Neural cell (in vitro differentiated cells): ENCODE data around the gene SLC6A18. TPM values are rescaled to one million over a fixed set of nuclear protein-coding genes. Genes with fewer than 3 reads are reported as not detected.

Source experiments
- H2AFZ ChIP-seq: fragments of 200-600, 300-800 bp; sonication (generic), shearing (Covaris generic); 2 replicates; pipeline ENCODE4 v1.6.0; 2014; ENCODE audit warnings: low read depth, mild to moderate bottlenecking, antibody characterized with exemption, low read length, moderate library complexity
- H3F3A ChIP-seq: fragments of 200-600 bp; shearing (Covaris generic); 2 replicates; pipeline ENCODE4 v1.6.1; 2016; ENCODE audit warnings: mild to moderate bottlenecking, moderate library complexity, mixed read lengths, antibody characterized with exemption, low read length; ENCODE audit not compliant: insufficient read depth, poor library complexity, severe bottlenecking
- H3K27ac ChIP-seq: fragments of 200-600, 300-800 bp; sonication (generic), shearing (Covaris generic); 2 replicates; pipeline ENCODE4 v1.5.1; 2014; ENCODE audit warnings: mild to moderate bottlenecking, low read length, moderate library complexity
- H3K27me3 ChIP-seq: fragments of 300-800, 200-600 bp; sonication (generic), shearing (Covaris generic); 2 replicates; pipeline ENCODE4 v1.6.0; 2014; ENCODE audit warnings: mild to moderate bottlenecking, low read depth, low read length, moderate library complexity; ENCODE audit not compliant: insufficient read depth
- H3K36me3 ChIP-seq: fragments of 300-800, 200-600 bp; sonication (generic), shearing (Covaris generic); 2 replicates; pipeline ENCODE4 v1.5.1; 2014; ENCODE audit warnings: mild to moderate bottlenecking, antibody characterized with exemption, low read length, moderate library complexity; ENCODE audit not compliant: insufficient read depth
- H3K4me2 ChIP-seq: fragments of 300-800, 200-600 bp; sonication (generic), shearing (Covaris generic); 2 replicates; pipeline ENCODE4 v1.6.0; 2014; ENCODE audit warnings: mild to moderate bottlenecking, low read length
- H3K4me3 ChIP-seq: fragments of 300-800, 200-600 bp; sonication (generic), shearing (Covaris generic); 2 replicates; pipeline ENCODE4 v1.5.1; 2014; ENCODE audit warnings: mild to moderate bottlenecking, low read length, moderate library complexity
- H3K79me2 ChIP-seq: fragments of 200-600 bp; shearing (Covaris generic); replicated peaks from 2 replicates; pipeline ENCODE4 v1.6.0; 2014; ENCODE audit warnings: mild to moderate bottlenecking, low read length, moderate library complexity; ENCODE audit not compliant: insufficient read depth
- H3K9ac ChIP-seq: fragments of 300-800, 200-600 bp; sonication (generic), shearing (Covaris generic); 2 replicates; pipeline ENCODE4 v1.6.1; 2016; ENCODE audit warnings: mild to moderate bottlenecking, low read length, mixed read lengths
- H3K9me2 ChIP-seq: fragments of 200-600 bp; shearing (Covaris generic); 2 replicates; pipeline ENCODE4 v1.6.1; 2016; ENCODE audit warnings: mild to moderate bottlenecking, low read length, mixed read lengths; ENCODE audit not compliant: insufficient read depth
- H3K9me3 ChIP-seq: fragments of 200-600, 300-800 bp; sonication (generic), shearing (Covaris generic); 2 replicates; pipeline ENCODE4 v1.6.1; 2016; ENCODE audit warnings: mild to moderate bottlenecking, mixed run types, low read length, moderate library complexity, mixed read lengths
- H4K20me1 ChIP-seq: fragments of 200-600 bp; shearing (Covaris generic); 2 replicates; pipeline ENCODE4 v1.6.1; 2016; ENCODE audit warnings: mild to moderate bottlenecking, mixed run types; ENCODE audit not compliant: insufficient read depth
- CTCF ChIP-seq: fragments of 450-650 bp; IDR thresholded peaks from 2 replicates; pipeline ENCODE4 v1.5.1; 2014; ENCODE audit warnings: antibody characterized with exemption, mild to moderate bottlenecking, moderate library complexity; ENCODE audit not compliant: poor library complexity, severe bottlenecking
- EP300 ChIP-seq: fragments of 450-650 bp; conservative IDR thresholded peaks from 2 replicates; pipeline ENCODE4 v1.6.1; 2014; ENCODE audit warnings: antibody characterized with exemption, mild to moderate bottlenecking, moderate library complexity; ENCODE audit not compliant: poor library complexity, severe bottlenecking
- EZH2 ChIP-seq: fragments of 200-600, 300-800 bp; shearing (Covaris generic), sonication (generic); IDR thresholded peaks from 2 replicates; pipeline ENCODE4 v1.6.1; 2014; ENCODE audit warnings: antibody characterized with exemption, low read length, borderline replicate concordance, mild to moderate bottlenecking; ENCODE audit not compliant: insufficient read depth, poor library complexity, severe bottlenecking
- MXI1 ChIP-seq: fragments of 450-650 bp; conservative IDR thresholded peaks from 2 replicates; pipeline ENCODE4 v1.6.1; 2014; ENCODE audit warnings: antibody characterized with exemption, mild to moderate bottlenecking; ENCODE audit not compliant: poor library complexity, severe bottlenecking
- POLR2AphosphoS5 ChIP-seq: IDR thresholded peaks from 2 replicates; pipeline ENCODE4 v1.6.1; 2012
- RAD21 ChIP-seq: fragments of 450-650 bp; conservative IDR thresholded peaks from 2 replicates; pipeline ENCODE4 v1.6.1; 2014; ENCODE audit warnings: antibody characterized with exemption, mild to moderate bottlenecking, moderate library complexity
- REST ChIP-seq: IDR thresholded peaks from 2 replicates; pipeline ENCODE4 v1.6.1; 2012; ENCODE audit warnings: borderline replicate concordance
- SMC3 ChIP-seq: fragments of 450-650 bp; conservative IDR thresholded peaks from 2 replicates; pipeline ENCODE4 v1.6.1; 2014; ENCODE audit warnings: antibody characterized with exemption, mild to moderate bottlenecking, moderate library complexity; ENCODE audit not compliant: poor library complexity
- TAF1 ChIP-seq: IDR thresholded peaks from 2 replicates; pipeline ENCODE4 v1.6.1; 2012; ENCODE audit warnings: low read depth
- polyA plus RNA-seq: library from polyadenylated mRNA; depleted of rRNA; stranded (reverse); fragments of >200 nt; gene quantifications from 2 replicates; pipeline ENCODE4 v1.2.3, GENCODE V29; 2014

SLC6A18 gene
- polyA plus RNA-seq, 1 donor from 2014 or later = not detected

- Histone ChIP-seq H3F3A (no peaks in the 10 kb centered on the region), H3K9ac (no peak overlapping the region), H3K4me3 (no peak overlapping the region), H3K4me2 (no peak overlapping the region), H3K9me3 (no peaks in the 10 kb centered on the region), H2AFZ (no peak overlapping the region), H3K27ac (no peak overlapping the region), H3K27me3 (no peaks in the 10 kb centered on the region), H4K20me1 (no peaks in the 10 kb centered on the region), H3K36me3 (no peaks in the 10 kb centered on the region), H3K9me2 (no peaks in the 10 kb centered on the region), H3K79me2 (no peaks in the 10 kb centered on the region)
- TF ChIP-seq POLR2AphosphoS5 (no peak), TAF1 (no peak), REST (no peak), EP300 (no peak), SMC3 (no peak), EZH2 (no peak), CTCF (no peak), MXI1 (no peak), RAD21 (no peak)
Measured at GRCh38 chr5:1207555-1207954, 17.6 kb upstream of the SLC6A18 start.

GRCh38 chr5:1208221-1208742, 16.9 kb upstream of the SLC6A18 start:
- Histone ChIP-seq H2AFZ (no peak overlapping the region), H3K9ac (no peak overlapping the region), H3K79me2 (no peaks in the 10 kb centered on the region), H3F3A (no peaks in the 10 kb centered on the region), H3K9me2 (no peaks in the 10 kb centered on the region), H3K27ac (no peak overlapping the region), H4K20me1 (no peaks in the 10 kb centered on the region), H3K27me3 (no peaks in the 10 kb centered on the region), H3K36me3 (no peaks in the 10 kb centered on the region), H3K9me3 (no peaks in the 10 kb centered on the region), H3K4me2 (no peak overlapping the region), H3K4me3 (no peak overlapping the region)
- TF ChIP-seq POLR2AphosphoS5 = no peak
